Uterus (tissue), 4 donors: ENCODE results near the gene RIOK3. TPM values are rescaled to one million over a fixed set of nuclear protein-coding genes. Genes with fewer than 3 reads are reported as not detected.
A peak's percentile ranks its signal among the peaks of the same experiment; 100 is the strongest.

Source experiments
- DNase-seq, 2 donors: peaks; one replicate each; pipeline ENCODE4 v3.0.0-alpha.2; 2019 to 2020
- H3K27ac ChIP-seq, 2 donors: fragments of 200-600 bp; sonication (generic); 1 replicate in 1 of 2; 2 replicates in 1 of 2; pipeline ENCODE4 v1.5.1; 2016 to 2018
- H3K27me3 ChIP-seq, 2 donors: fragments of 200-600 bp; sonication (generic); one replicate each; pipeline ENCODE4 v1.5.1; 2018 to 2019; ENCODE audit warnings: control low read depth in 1 of 2
- H3K36me3 ChIP-seq, 2 donors: fragments of 200-600 bp; sonication (generic); one replicate each; pipeline ENCODE4 v1.5.1; 2019; ENCODE audit warnings: control low read depth in 1 of 2
- H3K4me1 ChIP-seq, 2 donors: fragments of 200-600 bp; sonication (generic); one replicate each; pipeline ENCODE4 v1.5.1; 2018 to 2019; ENCODE audit warnings: control low read depth in 1 of 2
- H3K4me3 ChIP-seq, 2 donors: fragments of 200-600 bp; sonication (generic); 1 replicate in 1 of 2; 2 replicates in 1 of 2; pipeline ENCODE4 v1.5.1; 2018 to 2019; ENCODE audit warnings: mild to moderate bottlenecking in 1 of 2
- H3K9me3 ChIP-seq, 2 donors: fragments of 200-600 bp; sonication (generic); one replicate each; pipeline ENCODE4 v1.5.1; 2019; ENCODE audit warnings: control low read depth in 1 of 2
- POLR2A ChIP-seq, 2 donors: fragments of 450-650 bp; IDR thresholded peaks; one replicate each; pipeline ENCODE4 v1.6.1; 2016; ENCODE audit warnings: antibody characterized with exemption in 2 of 2, mild to moderate bottlenecking in 1 of 2, moderate library complexity in 1 of 2
- intact Hi-C: fragments of 100-400 bp; cut with DNase I; formaldehyde crosslinking; loops from one replicate; pipeline ENCODE4 v1.15.1; 2023; ENCODE audit warnings: low total_unique reads
- total RNA-seq, 4 donors: library from RNA; depleted of rRNA in 3 of 4; stranded (reverse); fragments of >200 nt in 3 of 4; gene quantifications; one replicate each; pipeline versions ENCODE4 v1.1.0 to v1.2.4, GENCODE V29; 2014 to 2023
- TF ChIP-seq, protein P1 (sequence below), 4 experiments: fragments of 200-600 bp in 2 of 4; fragments of 450-650 bp in 2 of 4; sonication (generic) in 2 of 4; IDR thresholded peaks; one replicate each; pipeline ENCODE4 v1.5.1; 2016 to 2019; ENCODE audit warnings: antibody characterized with exemption in 4 of 4, mild to moderate bottlenecking in 2 of 4, moderate library complexity in 1 of 4
- donor health status: DM: yes; HTN: yes; CAD: no.

The RIOK3 gene, protein sequence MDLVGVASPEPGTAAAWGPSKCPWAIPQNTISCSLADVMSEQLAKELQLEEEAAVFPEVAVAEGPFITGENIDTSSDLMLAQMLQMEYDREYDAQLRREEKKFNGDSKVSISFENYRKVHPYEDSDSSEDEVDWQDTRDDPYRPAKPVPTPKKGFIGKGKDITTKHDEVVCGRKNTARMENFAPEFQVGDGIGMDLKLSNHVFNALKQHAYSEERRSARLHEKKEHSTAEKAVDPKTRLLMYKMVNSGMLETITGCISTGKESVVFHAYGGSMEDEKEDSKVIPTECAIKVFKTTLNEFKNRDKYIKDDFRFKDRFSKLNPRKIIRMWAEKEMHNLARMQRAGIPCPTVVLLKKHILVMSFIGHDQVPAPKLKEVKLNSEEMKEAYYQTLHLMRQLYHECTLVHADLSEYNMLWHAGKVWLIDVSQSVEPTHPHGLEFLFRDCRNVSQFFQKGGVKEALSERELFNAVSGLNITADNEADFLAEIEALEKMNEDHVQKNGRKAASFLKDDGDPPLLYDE
- total RNA-seq = 10 to 100 TPM; 14.4 to 53.3 (median 39.8) TPM

DNA sequence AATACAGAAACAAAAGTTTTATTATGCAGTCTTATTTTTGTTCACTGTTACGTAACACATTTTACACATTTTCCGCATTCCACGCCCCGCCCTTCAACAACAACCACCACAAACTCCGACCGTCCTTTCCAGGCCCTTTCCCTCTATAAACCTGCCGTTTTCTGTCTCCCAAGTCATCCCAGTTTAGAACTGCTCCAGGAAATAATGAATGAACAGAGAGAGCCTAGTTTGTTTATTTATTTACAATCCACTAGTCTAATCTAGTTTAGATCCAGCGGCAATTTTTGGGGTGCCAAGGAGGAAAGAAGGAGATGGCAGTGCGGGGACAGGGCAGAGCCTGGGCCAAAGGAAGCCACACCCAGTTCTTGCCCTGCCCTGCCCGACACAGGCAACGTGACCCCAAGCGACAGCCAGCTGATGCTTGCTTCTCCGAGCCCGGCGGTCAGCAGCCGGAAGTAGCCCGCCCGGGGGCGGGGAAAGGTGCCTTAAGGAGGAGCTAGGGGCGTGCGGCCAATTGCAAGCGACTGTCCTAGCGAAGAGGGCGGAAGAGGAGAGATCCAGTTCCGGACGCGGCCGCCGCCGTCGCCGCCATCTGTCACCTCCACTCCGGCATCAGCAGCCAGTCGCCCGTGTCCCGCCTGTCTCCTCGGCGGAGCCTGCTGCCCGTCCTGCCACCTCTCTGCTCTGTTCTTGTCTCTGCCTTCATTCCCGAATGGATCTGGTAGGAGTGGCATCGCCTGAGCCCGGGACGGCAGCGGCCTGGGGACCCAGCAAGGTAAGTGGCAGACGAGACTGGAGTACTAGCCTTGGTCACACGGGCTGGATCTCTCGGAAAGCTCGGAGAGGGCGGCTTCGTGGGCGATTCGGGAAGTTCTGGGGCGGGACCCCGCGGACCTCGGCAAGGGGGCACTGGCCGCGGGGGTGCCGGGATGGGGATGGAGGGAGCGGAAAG is at the start of gene RIOK3:
RIOK3 (plus strand) TSS at position 560 of the 952 bp plus-strand sequence; CDS start at position 713, 153 bp downstream.
- Histone ChIP-seq H3K4me3 (peak within 1 kb of the TSS; percentile 58 to 90), H3K27me3 (no peaks in the 10 kb centered on the region), H3K4me1 (peaks cover 0 to 5% of the 10 kb centered on the region in 2 donors), H3K9me3 (no peaks in the 10 kb centered on the region), H3K27ac (peak within 1 kb of the TSS; percentile 86), H3K36me3 (no peaks in the 10 kb centered on the region)
- intact Hi-C loops = no loop called here
- DNase-seq = peak; percentile 95 to 96
- TF ChIP-seq POLR2A (IDR thresholded peaks at IDR 0.05) = peak; percentile 84 to 86
- TF ChIP-seq, protein P1, sequence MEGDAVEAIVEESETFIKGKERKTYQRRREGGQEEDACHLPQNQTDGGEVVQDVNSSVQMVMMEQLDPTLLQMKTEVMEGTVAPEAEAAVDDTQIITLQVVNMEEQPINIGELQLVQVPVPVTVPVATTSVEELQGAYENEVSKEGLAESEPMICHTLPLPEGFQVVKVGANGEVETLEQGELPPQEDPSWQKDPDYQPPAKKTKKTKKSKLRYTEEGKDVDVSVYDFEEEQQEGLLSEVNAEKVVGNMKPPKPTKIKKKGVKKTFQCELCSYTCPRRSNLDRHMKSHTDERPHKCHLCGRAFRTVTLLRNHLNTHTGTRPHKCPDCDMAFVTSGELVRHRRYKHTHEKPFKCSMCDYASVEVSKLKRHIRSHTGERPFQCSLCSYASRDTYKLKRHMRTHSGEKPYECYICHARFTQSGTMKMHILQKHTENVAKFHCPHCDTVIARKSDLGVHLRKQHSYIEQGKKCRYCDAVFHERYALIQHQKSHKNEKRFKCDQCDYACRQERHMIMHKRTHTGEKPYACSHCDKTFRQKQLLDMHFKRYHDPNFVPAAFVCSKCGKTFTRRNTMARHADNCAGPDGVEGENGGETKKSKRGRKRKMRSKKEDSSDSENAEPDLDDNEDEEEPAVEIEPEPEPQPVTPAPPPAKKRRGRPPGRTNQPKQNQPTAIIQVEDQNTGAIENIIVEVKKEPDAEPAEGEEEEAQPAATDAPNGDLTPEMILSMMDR (IDR thresholded peaks at IDR 0.05) = peak in 2 of 4 experiments; percentile 10 to 31

DNA sequence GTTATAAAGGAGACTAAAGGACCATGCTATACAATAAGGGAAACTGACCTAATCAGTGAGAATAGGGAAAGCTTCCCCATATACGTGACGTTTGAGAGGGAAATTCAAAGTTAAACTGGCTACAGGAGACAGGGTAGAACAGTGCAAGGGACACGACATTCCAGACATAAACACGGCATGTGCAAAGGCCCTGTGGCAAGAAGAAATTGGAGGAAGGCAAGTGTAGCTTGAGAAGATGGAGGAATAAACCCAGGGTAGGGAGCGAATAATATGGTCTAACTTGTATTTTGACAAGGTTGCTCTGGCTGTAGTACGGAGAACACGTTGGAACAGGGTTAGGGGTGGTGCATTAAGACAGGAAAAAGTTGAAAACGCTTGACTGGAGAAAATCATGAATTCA is 49.8 kb upstream of the RIOK3 start:
- Histone ChIP-seq H3K27me3 (no peaks in the 10 kb centered on the region), H3K4me3 (no peak overlapping the region), H3K9me3 (no peaks in the 10 kb centered on the region), H3K4me1 (no peaks in the 10 kb centered on the region), H3K36me3 (no peaks in the 10 kb centered on the region), H3K27ac (no peak overlapping the region)
- intact Hi-C loops = no loop called here
- TF ChIP-seq, protein P1 (IDR thresholded peaks at IDR 0.05) = no peak
- no peak for TF ChIP-seq POLR2A (IDR thresholded peaks at IDR 0.05)
- DNase-seq = no peak

DNA sequence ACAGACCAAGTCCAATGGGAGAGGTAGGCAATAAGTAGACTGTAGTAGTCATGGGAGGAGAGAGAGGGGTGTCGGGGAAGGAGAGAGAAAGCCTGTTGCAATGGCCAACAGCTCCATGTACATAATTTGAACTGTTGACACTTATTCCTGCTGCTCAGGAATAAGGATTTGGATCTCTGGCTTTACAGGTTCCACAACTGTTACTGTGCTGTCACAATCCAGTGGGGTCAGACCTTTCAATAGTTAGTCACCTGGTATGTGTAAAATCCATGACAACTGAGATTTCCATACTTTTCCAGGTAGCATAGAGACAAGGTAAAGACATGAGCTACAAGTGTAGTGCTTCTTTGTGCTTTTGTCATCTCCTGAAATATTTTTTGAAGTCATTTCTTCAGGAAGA is 47.5 kb upstream of the RIOK3 start:
- Histone ChIP-seq H3K4me3 (no peak overlapping the region), H3K27me3 (no peaks in the 10 kb centered on the region), H3K27ac (no peak overlapping the region), H3K4me1 (no peaks in the 10 kb centered on the region), H3K36me3 (no peaks in the 10 kb centered on the region), H3K9me3 (no peaks in the 10 kb centered on the region)
- no peak for TF ChIP-seq POLR2A (IDR thresholded peaks at IDR 0.05)
- TF ChIP-seq, protein P1 (IDR thresholded peaks at IDR 0.05) = no peak
- intact Hi-C loops = no loop called here
- DNase-seq = no peak

DNA sequence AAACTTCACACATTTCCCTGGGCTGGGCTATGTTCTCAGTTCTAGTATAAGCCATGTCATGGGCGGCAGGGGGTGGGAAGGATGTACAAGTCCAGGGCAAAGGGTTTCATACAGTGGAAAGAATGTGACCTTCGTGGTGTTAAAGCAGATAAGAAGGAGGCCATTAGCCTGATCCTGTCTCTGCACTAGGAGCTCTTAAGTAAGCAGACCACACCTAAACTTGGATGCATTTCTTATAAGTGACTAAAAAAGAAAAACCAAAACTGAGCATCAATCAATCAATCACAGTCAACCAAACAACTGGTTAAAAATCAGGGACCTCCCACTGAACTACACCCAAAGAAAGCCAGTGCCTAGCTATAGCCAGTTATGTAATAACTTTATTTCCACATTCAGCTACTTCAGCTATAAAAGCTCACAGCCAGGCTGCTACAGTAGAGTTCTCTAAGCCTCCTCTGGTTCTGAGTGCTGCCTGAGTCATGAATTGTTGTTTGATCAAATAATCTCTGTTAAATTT is 46.8 kb upstream of the RIOK3 start:
- H3K4me1 ChIP-seq = no peaks in the 10 kb centered on the region
- no peaks in the 10 kb centered on the region for H3K9me3 ChIP-seq
- H3K4me3 ChIP-seq = no peak overlapping the region
- DNase-seq = no peak
- H3K27me3 ChIP-seq = no peaks in the 10 kb centered on the region
- no peaks in the 10 kb centered on the region for H3K36me3 ChIP-seq
- no peak overlapping the region for H3K27ac ChIP-seq
- intact Hi-C loops = no loop called here
- no peak for TF ChIP-seq POLR2A (IDR thresholded peaks at IDR 0.05)
- TF ChIP-seq, protein P1 (IDR thresholded peaks at IDR 0.05) = no peak
